Endodermal cell (in vitro differentiated cells): ENCODE data around the gene SOHLH1. TPM values are rescaled to one million over a fixed set of nuclear protein-coding genes. Genes with fewer than 3 reads are reported as not detected.

Experiments
- DNase-seq: peaks from one replicate; pipeline ENCODE4 v3.0.0-alpha.2; 2017
- H3K27ac ChIP-seq: 2 replicates; pipeline ENCODE4 v1.5.1; 2013; ENCODE audit warnings: mild to moderate bottlenecking, low read depth, low read length, moderate library complexity
- H3K27me3 ChIP-seq: 2 replicates; pipeline ENCODE4 v1.6.1; 2013; ENCODE audit warnings: mild to moderate bottlenecking, low read length, moderate library complexity; ENCODE audit not compliant: insufficient read depth, control insufficient read depth, poor library complexity, severe bottlenecking
- H3K36me3 ChIP-seq: 2 replicates; pipeline ENCODE4 v1.7.0; 2013; ENCODE audit warnings: mild to moderate bottlenecking, low read length, moderate library complexity; ENCODE audit not compliant: control insufficient read depth, insufficient read depth
- H3K4me1 ChIP-seq: one replicate; pipeline ENCODE4 v1.7.0; 2013; ENCODE audit warnings: low read length; ENCODE audit not compliant: control insufficient read depth, insufficient read depth
- H3K4me3 ChIP-seq: 2 replicates; pipeline ENCODE4 v1.5.1; 2013; ENCODE audit warnings: mild to moderate bottlenecking, low read length, moderate library complexity
- H3K9ac ChIP-seq: 2 replicates; pipeline ENCODE4 v1.6.1; 2013; ENCODE audit warnings: mild to moderate bottlenecking, low read length, moderate library complexity; ENCODE audit not compliant: poor library complexity, severe bottlenecking; ENCODE audit errors: extremely low read depth
- H3K9me3 ChIP-seq: 2 replicates; pipeline ENCODE4 v1.6.1; 2013; ENCODE audit warnings: mild to moderate bottlenecking, low read length, moderate library complexity; ENCODE audit not compliant: control insufficient read depth
- H3K27ac Mint-ChIP-seq: 2 replicates; pipeline ENCODE4 v1.8.0; 2020; ENCODE audit warnings: mixed read lengths
- H3K27me3 Mint-ChIP-seq: 2 replicates; pipeline ENCODE4 v1.8.0; 2021; ENCODE audit warnings: mild to moderate bottlenecking, mixed read lengths; ENCODE audit not compliant: insufficient read depth
- H3K36me3 Mint-ChIP-seq: 2 replicates; pipeline ENCODE4 v1.8.0; 2020; ENCODE audit warnings: low read depth, mixed read lengths
- H3K4me1 Mint-ChIP-seq: 2 replicates; pipeline ENCODE4 v1.8.0; 2020; ENCODE audit warnings: mixed read lengths
- H3K4me3 Mint-ChIP-seq: 2 replicates; pipeline ENCODE4 v1.8.0; 2020; ENCODE audit warnings: mild to moderate bottlenecking, moderate library complexity, mixed read lengths
- H3K9me3 Mint-ChIP-seq: 2 replicates; pipeline ENCODE4 v1.8.0; 2020; ENCODE audit warnings: mild to moderate bottlenecking, mixed read lengths
- CTCF ChIP-seq: fragments of 200-600 bp; sonication (generic); conservative IDR thresholded peaks from 2 replicates; pipeline ENCODE4 v1.5.0; 2021; ENCODE audit warnings: antibody characterized with exemption, mild to moderate bottlenecking
- WGBS, 2 experiments: methylation state at CpG; one replicate each; pipeline versions ENCODE4 v1.1.5 to v1.1.7; 2013; ENCODE audit warnings: missing lambda C conversion rate in 2 of 2, mixed read lengths in 1 of 2; ENCODE audit not compliant: insufficient coverage in 1 of 2, insufficient read length in 1 of 2; 5-methylcytosine and 5-hydroxymethylcytosine counted together
- total RNA-seq, 2 donors: library from RNA; stranded (reverse); fragmentation: NEBNext Ultra II Directional in 1 of 2; extraction: Animal tissue kit (Norgen Biotek cat#: 25700) in 1 of 2; gene quantifications; 2 replicates in 1 of 2; 3 replicates in 1 of 2; pipeline ENCODE4 v1.2.1, GENCODE V29; 2021

SOHLH1 gene
- total RNA-seq, 2 donors from 2014 or later = not detected

DNA sequence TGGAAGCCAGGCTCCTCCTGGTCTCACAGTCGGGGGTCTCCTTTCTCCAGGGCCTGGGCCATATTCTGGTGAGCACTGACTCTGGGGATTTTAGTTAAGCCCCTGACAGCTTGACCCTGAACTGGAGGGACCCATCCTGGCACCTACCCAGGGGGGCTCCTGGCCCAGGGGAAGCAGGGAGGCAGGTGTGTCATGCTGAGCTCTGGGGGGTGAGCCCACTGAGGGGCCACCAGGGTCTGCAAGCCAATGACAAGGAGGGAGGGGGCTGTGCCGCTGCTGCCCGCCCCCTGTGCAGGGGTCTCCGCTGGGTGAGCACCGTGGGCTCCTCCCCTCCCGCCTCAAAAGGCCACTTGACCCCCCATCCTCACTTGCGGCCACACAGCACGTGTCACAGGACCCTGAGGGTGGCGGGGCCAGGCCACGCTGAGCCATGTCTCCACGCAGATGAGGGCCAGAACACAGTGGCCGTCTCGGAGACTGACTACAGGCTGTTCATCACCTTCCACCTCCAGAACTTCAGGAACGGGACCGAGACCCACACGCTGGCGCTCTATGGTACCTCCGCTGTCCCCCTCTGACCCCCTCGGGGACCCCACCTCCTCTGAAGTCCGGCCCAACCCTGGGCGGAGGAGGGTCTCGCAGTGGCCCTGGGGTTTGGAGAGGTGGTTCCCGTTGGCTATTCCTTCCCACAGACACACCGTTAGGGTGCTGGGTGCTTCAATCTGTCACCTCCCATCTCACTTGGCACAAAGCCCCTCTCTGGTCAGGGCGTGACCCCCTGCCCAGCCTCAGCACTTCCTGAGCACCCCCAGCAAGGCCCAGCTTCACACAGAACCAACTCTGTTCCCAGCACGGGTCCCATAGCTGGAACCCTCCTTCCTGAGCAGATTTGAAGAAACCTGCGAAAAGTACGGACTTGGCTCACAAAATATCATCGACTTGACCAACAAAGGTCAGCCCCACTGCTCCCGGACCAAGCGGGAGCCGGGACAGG lies 34.2 kb downstream of the SOHLH1 start:
- Mint-ChIP-seq H3K36me3 (no peaks in the 10 kb centered on the region), H3K9me3 (peaks cover 13% of the 10 kb centered on the region), H3K4me3 (no peak overlapping the region), H3K27ac (no peak overlapping the region), H3K4me1 (peaks cover 7% of the 10 kb centered on the region), H3K27me3 (no peaks in the 10 kb centered on the region)
- H3K4me1 ChIP-seq = no peaks in the 10 kb centered on the region
- TF ChIP-seq CTCF = no peak
- H3K27me3 ChIP-seq = no peaks in the 10 kb centered on the region
- H3K27ac ChIP-seq = no peak overlapping the region
- H3K9ac ChIP-seq = no peak overlapping the region
- no peak overlapping the region for H3K4me3 ChIP-seq
- no peaks in the 10 kb centered on the region for H3K36me3 ChIP-seq
- 89 to 90% methylated on average over 13 to 32 of the region's 32 CpGs for WGBS, 2 experiments
- DNase-seq = no peak
- H3K9me3 ChIP-seq = no peaks in the 10 kb centered on the region

GRCh38 chr9:135664266-135664665 lies 35.0 kb downstream of the SOHLH1 start:
- peaks cover 7% of the 10 kb centered on the region for H3K4me1 Mint-ChIP-seq
- no peaks in the 10 kb centered on the region for H3K4me1 ChIP-seq
- no peaks in the 10 kb centered on the region for H3K27me3 ChIP-seq
- no peaks in the 10 kb centered on the region for H3K9me3 ChIP-seq
- 92 to 100% methylated on average over 6 to 10 of the region's 10 CpGs for WGBS, 2 experiments
- no peak overlapping the region for H3K4me3 Mint-ChIP-seq
- H3K27me3 Mint-ChIP-seq = no peaks in the 10 kb centered on the region
- no peaks in the 10 kb centered on the region for H3K36me3 ChIP-seq
- H3K9ac ChIP-seq = no peak overlapping the region
- no peak for DNase-seq
- no peak overlapping the region for H3K4me3 ChIP-seq
- H3K36me3 Mint-ChIP-seq = no peaks in the 10 kb centered on the region
- no peak overlapping the region for H3K27ac Mint-ChIP-seq
- no peak overlapping the region for H3K27ac ChIP-seq
- no peak for TF ChIP-seq CTCF
- peaks cover 10% of the 10 kb centered on the region for H3K9me3 Mint-ChIP-seq

DNA sequence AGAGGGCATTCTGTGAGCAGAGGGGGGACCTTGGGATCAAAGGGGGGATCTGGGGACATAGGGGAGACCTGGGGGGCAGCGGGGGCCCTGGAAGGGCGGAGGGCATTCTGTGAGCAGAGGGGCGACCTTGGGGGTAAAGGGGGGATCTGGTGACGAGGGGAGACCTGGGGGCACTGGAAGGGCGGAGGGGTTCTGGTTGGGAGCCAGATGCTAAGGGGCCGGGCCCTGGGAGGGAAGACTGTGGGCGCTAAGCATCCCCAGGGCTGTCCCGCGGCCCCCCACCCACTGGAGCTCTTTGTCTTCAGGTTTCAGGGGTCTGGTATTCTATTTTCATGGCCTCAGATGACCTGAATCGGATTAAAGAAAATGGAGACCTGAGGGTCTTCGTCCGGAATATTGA lies 35.4 kb downstream of the SOHLH1 start:
- Histone ChIP-seq H3K9me3 (no peaks in the 10 kb centered on the region), H3K4me1 (no peaks in the 10 kb centered on the region), H3K36me3 (no peaks in the 10 kb centered on the region), H3K4me3 (no peak overlapping the region), H3K9ac (no peak overlapping the region), H3K27me3 (no peaks in the 10 kb centered on the region), H3K27ac (no peak overlapping the region)
- 95 to 100% methylated on average over 6 to 12 of the region's 12 CpGs for WGBS, 2 experiments
- Mint-ChIP-seq H3K9me3 (peaks cover 6% of the 10 kb centered on the region), H3K4me1 (peaks cover 7% of the 10 kb centered on the region), H3K36me3 (no peaks in the 10 kb centered on the region), H3K27me3 (no peaks in the 10 kb centered on the region), H3K4me3 (no peak overlapping the region), H3K27ac (no peak overlapping the region)
- no peak for TF ChIP-seq CTCF
- no peak for DNase-seq
